HL-60 (cell line): ENCODE data around the gene CFAP46.

Experiments
- CTCF ChIP-seq: IDR thresholded peaks from one replicate; pipeline ENCODE4 v1.5.1; 2011; ENCODE audit warnings: low read length, control low read depth, inconsistent platforms; ENCODE audit not compliant: insufficient read depth
- GABPA ChIP-seq: IDR thresholded peaks from 2 replicates; pipeline ENCODE4 v1.6.1; 2012; ENCODE audit warnings: low read depth
- POLR2AphosphoS5 ChIP-seq: IDR thresholded peaks from 2 replicates; pipeline ENCODE4 v1.6.1; 2012; ENCODE audit warnings: low read depth
- REST ChIP-seq: IDR thresholded peaks from 2 replicates; pipeline ENCODE4 v1.6.1; 2012; ENCODE audit warnings: low read depth; ENCODE audit not compliant: insufficient replicate concordance
- SPI1 ChIP-seq: IDR thresholded peaks from 2 replicates; pipeline ENCODE4 v1.6.1; 2012; ENCODE audit warnings: low read depth, mild to moderate bottlenecking, borderline replicate concordance

GRCh38 chr10:132906106-132906505 lies 36.3 kb downstream of the CFAP46 start:
- no peak for TF ChIP-seq CTCF
- TF ChIP-seq POLR2AphosphoS5, result no peak
- TF ChIP-seq REST, result no peak
- no peak for TF ChIP-seq SPI1
- TF ChIP-seq GABPA, result no peak
